Endothelial cell of umbilical vein (primary cell): Measurements from ENCODE around the gene ABCB9. TPM values are rescaled to one million over a fixed set of nuclear protein-coding genes. Genes with fewer than 3 reads are reported as not detected.

Source experiments
- BruUV-seq: library from RNA; stranded (reverse); fragments of 400-500 nt; replicated peaks from 2 replicates; lab custom pipeline; 2021; lab: Mats Ljungman, UMichigan
- CTCF ChIA-PET: fragments of 300-600, 350-600 bp; sonication (Branson Sonifier 250); formaldehyde crosslinking; loops from one replicate; lab custom pipeline; 2021; ENCODE audit warnings: antibody characterized with exemption, inconsistent platforms; lab: Charles Lee
- POLR2A ChIA-PET: fragments of 300-600, 350-600 bp; sonication (Branson Sonifier 250); formaldehyde crosslinking; loops from one replicate; lab custom pipeline; 2021; ENCODE audit warnings: antibody characterized with exemption, inconsistent platforms; lab: Charles Lee
- DNase-seq: peaks from one replicate; pipeline ENCODE4 v3.0.0-alpha.2; 2011; ENCODE audit warnings: low read depth, low spot score
- FAIRE-seq: peaks from 2 replicates; lab custom pipeline; 2011; peaks lifted over from hg19 to GRCh38; lab: Jason Lieb, UNC
- H2AFZ ChIP-seq: 2 replicates; pipeline ENCODE4 v1.6.0; 2012; ENCODE audit warnings: low read depth, low read length, control low read depth, inconsistent platforms
- H3K27ac ChIP-seq: 2 replicates; pipeline ENCODE4 v1.5.1; 2011; ENCODE audit warnings: low read depth, mild to moderate bottlenecking, control low read depth, low read length, moderate library complexity; ENCODE audit not compliant: insufficient read depth
- H3K27me3 ChIP-seq, 2 experiments: 2 replicates each; pipeline versions ENCODE4 v1.6.0 to v1.6.1; 2011; ENCODE audit warnings: low read length in 2 of 2, mixed read lengths in 1 of 2; ENCODE audit not compliant: control insufficient read depth in 2 of 2, insufficient read depth in 2 of 2
- H3K36me3 ChIP-seq, 2 experiments: 2 replicates in 1 of 2; 3 replicates in 1 of 2; pipeline ENCODE4 v1.5.1; 2011; ENCODE audit warnings: low read length in 2 of 2, mild to moderate bottlenecking in 1 of 2, moderate library complexity in 1 of 2; ENCODE audit not compliant: control insufficient read depth in 2 of 2, insufficient read depth in 2 of 2; ENCODE audit errors: extremely low read depth in 1 of 2
- H3K4me1 ChIP-seq: 3 replicates; pipeline ENCODE4 v1.5.1; 2011; ENCODE audit warnings: mild to moderate bottlenecking, low read length; ENCODE audit not compliant: control insufficient read depth, insufficient read depth; ENCODE audit errors: extremely low read depth
- H3K4me2 ChIP-seq: 2 replicates; pipeline ENCODE4 v1.6.1; 2011; ENCODE audit warnings: low read length, control low read depth, mixed read lengths; ENCODE audit not compliant: insufficient read depth
- H3K4me3 ChIP-seq, 3 experiments: fragments of 200-600 bp in 1 of 3; sonication (generic), shearing (Covaris generic) in 1 of 3; replicated peaks in 1 of 3; 2 replicates each; pipeline ENCODE4 v1.5.1; 2011 to 2016; ENCODE audit warnings: control low read depth in 3 of 3, low read length in 3 of 3, mild to moderate bottlenecking in 2 of 3, inconsistent platforms in 1 of 3, low read depth in 1 of 3, moderate library complexity in 1 of 3; ENCODE audit not compliant: insufficient read depth in 1 of 3
- H3K79me2 ChIP-seq: 2 replicates; pipeline ENCODE4 v1.6.0; 2012; ENCODE audit warnings: low read length, inconsistent platforms; ENCODE audit not compliant: control insufficient read depth, insufficient read depth
- H3K9ac ChIP-seq: replicated peaks from 2 replicates; pipeline ENCODE3; 2011; ENCODE audit warnings: low read length, control low read depth; ENCODE audit not compliant: insufficient read depth; ENCODE audit errors: extremely low read depth
- H3K9me1 ChIP-seq: replicated peaks from 3 replicates; pipeline ENCODE4 v1.6.0; 2011; ENCODE audit warnings: mild to moderate bottlenecking, low read length; ENCODE audit not compliant: control insufficient read depth, insufficient read depth; ENCODE audit errors: extremely low read depth
- H3K9me3 ChIP-seq: replicated peaks from 2 replicates; pipeline ENCODE4 v1.5.1; 2012; ENCODE audit warnings: low read length, inconsistent platforms; ENCODE audit not compliant: control insufficient read depth, insufficient read depth
- H4K20me1 ChIP-seq: replicated peaks from 2 replicates; pipeline ENCODE3; 2011; ENCODE audit warnings: mild to moderate bottlenecking, low read length; ENCODE audit not compliant: control insufficient read depth, insufficient read depth; ENCODE audit errors: extremely low read depth
- CTCF ChIP-seq, 2 donors: IDR thresholded peaks; 1 replicate in 1 of 2; 2 replicates in 1 of 2; pipeline ENCODE4 v1.5.1; 2011; ENCODE audit warnings: low read length in 2 of 2, mild to moderate bottlenecking in 2 of 2, moderate library complexity in 2 of 2, control low read depth in 1 of 2, inconsistent platforms in 1 of 2, low read depth in 1 of 2; ENCODE audit not compliant: insufficient read depth in 1 of 2; ENCODE audit errors: extremely low read depth in 1 of 2
- JUN ChIP-seq: IDR thresholded peaks from 2 replicates; pipeline ENCODE4 v1.6.1; 2011; ENCODE audit warnings: borderline replicate concordance, low read depth; ENCODE audit not compliant: insufficient read length, insufficient read depth
- MAX ChIP-seq: IDR thresholded peaks from 2 replicates; pipeline ENCODE4 v1.6.1; 2011; ENCODE audit not compliant: insufficient read depth, insufficient read length
- POLR2AphosphoS5 ChIP-seq: IDR thresholded peaks from 2 replicates; pipeline ENCODE4 v1.6.1; 2012; ENCODE audit warnings: low read depth, mild to moderate bottlenecking, control low read depth, low read length, moderate library complexity; ENCODE audit not compliant: insufficient read depth
- dilution Hi-C: fragments of 300-500 bp; cut with MboI; formaldehyde crosslinking; loops from one replicate; pipeline ENCODE4 v1.15.0; 2019; ENCODE audit warnings: low sequenced_read_pairs; ENCODE audit not compliant: extremely low pct_ligation_motif_present
- intact Hi-C: fragments of 100-400 bp; cut with micrococcal nuclease; formaldehyde crosslinking; loops from one replicate; pipeline ENCODE4 v1.10.0; 2022
- polyA plus RNA-seq, 4 experiments: library from polyadenylated mRNA; depleted of rRNA in 3 of 4; stranded (reverse) in 3 of 4; unstranded in 1 of 4; fragments of >200 nt; gene quantifications; 2 replicates each; pipeline versions ENCODE4 v1.2.1 to v1.2.3, GENCODE V29; 2011 to 2012; ENCODE audit warnings: missing spikeins in 1 of 4
- total RNA-seq: library from RNA; stranded (reverse); gene quantifications from 2 replicates; pipeline ENCODE4 v1.2.3, GENCODE V29; 2021

The ABCB9 gene
- total and polyA plus RNA-seq, 2 donors (not counting 3 experiments of a cell fraction or from before 2014, with no cell fraction given): 11.7 to 16.9 TPM

- Histone ChIP-seq H3K27ac (peak overlapping the region; percentile 85), H3K4me1 (peaks cover 54% of the 10 kb centered on the region), H4K20me1 (no peaks in the 10 kb centered on the region), H3K79me2 (no peaks in the 10 kb centered on the region), H3K9ac (peak overlapping the region; percentile 36), H3K9me3 (no peaks in the 10 kb centered on the region), H3K4me2 (no peak overlapping the region), H3K9me1 (no peaks in the 10 kb centered on the region), H3K36me3 (no peaks in the 10 kb centered on the region), H2AFZ (peak overlapping the region; percentile 4), H3K4me3 (no peak overlapping the region), H3K27me3 (no peaks in the 10 kb centered on the region)
- ChIA-PET CTCF (interaction anchor here (0.7 to 19.1 kb wide), 16 partner anchors 8 to 309 kb away, joined by 3 to 200 read pairs (median 4); partner anchors contain the start of genes ARL6IP4 and OGFOD2), POLR2A (interaction anchor here (0.7 to 1.3 kb wide), 2 partner anchors 11 to 285 kb away, joined by 5 to 6 read pairs; no protein-coding TSS in a partner anchor)
- TSS peak; percentile 27 for BruUV-seq
- FAIRE-seq: peak; percentile 24
- peak; percentile 15 for DNase-seq
- dilution Hi-C loops (no loop called here), intact Hi-C loops (loop anchor here (1.0 kb wide), 2 partner anchors 11 to 75 kb away; no protein-coding TSS in a partner anchor)
- TF ChIP-seq CTCF (IDR thresholded peaks at IDR 0.05; ENCODE audit: extremely low read depth in 1 of 2, insufficient read depth in 1 of 2, low read depth in 1 of 2, low read length in 2 of 2) (peak; percentile 7 to 23), MAX (no peak), POLR2AphosphoS5 (no peak), JUN (no peak)
Observed at GRCh38 chr12:122947352-122947792, 18.9 kb downstream of the ABCB9 start.
